ENCODE measurements around the gene FBXO30. TPM values are rescaled to one million over a fixed set of nuclear protein-coding genes. Genes with fewer than 3 reads are reported as not detected.

Gene FBXO30
- total and polyA plus RNA-seq, 4 donors: 0.90 to 15.5 (median 3.5) TPM

GRCh38 chr6:145761584-145761983 is 53.0 kb downstream of the FBXO30 start:
- peaks cover 0 to 7% (median 0%) of the 10 kb centered on the region in 4 donors for H3K4me1 ChIP-seq (ENCODE audit: control insufficient read depth in 4 of 4, insufficient read depth in 4 of 4, low read length in 3 of 4)
- no peaks in the 10 kb centered on the region for H3K36me3 ChIP-seq (ENCODE audit: control insufficient read depth in 4 of 4, insufficient read depth in 3 of 4, low read depth in 1 of 4, low read length in 3 of 4)
- H3K27me3 ChIP-seq (ENCODE audit: control insufficient read depth in 4 of 4, insufficient read depth in 4 of 4, low read length in 3 of 4): no peaks in the 10 kb centered on the region
- no peak overlapping the region for H3K9ac ChIP-seq (ENCODE audit: low read depth in 1 of 2, low read length in 2 of 2)
- no peak overlapping the region for H3K27ac ChIP-seq (ENCODE audit: low read depth in 1 of 2, low read length in 2 of 2)
- H3K4me3 ChIP-seq (ENCODE audit: low read depth in 1 of 3, low read length in 3 of 3): no peak overlapping the region
- DNase-seq (ENCODE audit: low spot score): no peak
- no peaks in the 10 kb centered on the region for H3K9me3 ChIP-seq (ENCODE audit: control insufficient read depth in 4 of 4, low read length in 3 of 4)
- no peak for TF ChIP-seq YY1 (IDR thresholded peaks at IDR 0.05)
- no peak for TF ChIP-seq HNF4G (IDR thresholded peaks at IDR 0.05)
- TF ChIP-seq, protein P1, sequence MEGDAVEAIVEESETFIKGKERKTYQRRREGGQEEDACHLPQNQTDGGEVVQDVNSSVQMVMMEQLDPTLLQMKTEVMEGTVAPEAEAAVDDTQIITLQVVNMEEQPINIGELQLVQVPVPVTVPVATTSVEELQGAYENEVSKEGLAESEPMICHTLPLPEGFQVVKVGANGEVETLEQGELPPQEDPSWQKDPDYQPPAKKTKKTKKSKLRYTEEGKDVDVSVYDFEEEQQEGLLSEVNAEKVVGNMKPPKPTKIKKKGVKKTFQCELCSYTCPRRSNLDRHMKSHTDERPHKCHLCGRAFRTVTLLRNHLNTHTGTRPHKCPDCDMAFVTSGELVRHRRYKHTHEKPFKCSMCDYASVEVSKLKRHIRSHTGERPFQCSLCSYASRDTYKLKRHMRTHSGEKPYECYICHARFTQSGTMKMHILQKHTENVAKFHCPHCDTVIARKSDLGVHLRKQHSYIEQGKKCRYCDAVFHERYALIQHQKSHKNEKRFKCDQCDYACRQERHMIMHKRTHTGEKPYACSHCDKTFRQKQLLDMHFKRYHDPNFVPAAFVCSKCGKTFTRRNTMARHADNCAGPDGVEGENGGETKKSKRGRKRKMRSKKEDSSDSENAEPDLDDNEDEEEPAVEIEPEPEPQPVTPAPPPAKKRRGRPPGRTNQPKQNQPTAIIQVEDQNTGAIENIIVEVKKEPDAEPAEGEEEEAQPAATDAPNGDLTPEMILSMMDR (IDR thresholded peaks at IDR 0.05; ENCODE audit: low read depth, low read length, missing input control): no peak
- no peak for TF ChIP-seq GABPA (IDR thresholded peaks at IDR 0.05 in 1 of 2, conservative IDR thresholded peaks at IDR 0.05 in 1 of 2)
- TF ChIP-seq FOXA2 (IDR thresholded peaks at IDR 0.05): no peak
- no peak for TF ChIP-seq NR2F2 (IDR thresholded peaks at IDR 0.05)
- TF ChIP-seq RAD21 (IDR thresholded peaks at IDR 0.05): no peak

- no peak overlapping the region for H3K9ac ChIP-seq (ENCODE audit: low read depth in 1 of 2, low read length in 2 of 2)
- H3K36me3 ChIP-seq (ENCODE audit: control insufficient read depth in 4 of 4, insufficient read depth in 3 of 4, low read depth in 1 of 4, low read length in 3 of 4): no peaks in the 10 kb centered on the region
- TF ChIP-seq FOXA1 (IDR thresholded peaks at IDR 0.05) (no peak), JUND (IDR thresholded peaks at IDR 0.05) (no peak), EGR1 (IDR thresholded peaks at IDR 0.05; ENCODE audit: low read depth in 2 of 2) (no peak), HNF4A (conservative IDR thresholded peaks at IDR 0.05) (no peak), FOXA2 (IDR thresholded peaks at IDR 0.05) (no peak), RXRA (IDR thresholded peaks at IDR 0.05) (no peak), YY1 (IDR thresholded peaks at IDR 0.05) (no peak), RAD21 (IDR thresholded peaks at IDR 0.05) (no peak), TAF1 (conservative IDR thresholded peaks at IDR 0.05) (no peak), GABPA (IDR thresholded peaks at IDR 0.05 in 1 of 2, conservative IDR thresholded peaks at IDR 0.05 in 1 of 2) (no peak), NR2F2 (IDR thresholded peaks at IDR 0.05) (no peak), ATF3 (IDR thresholded peaks at IDR 0.05) (no peak), MAX (IDR thresholded peaks at IDR 0.05) (no peak), SP1 (IDR thresholded peaks at IDR 0.05) (no peak), HNF4G (IDR thresholded peaks at IDR 0.05) (no peak)
- TF ChIP-seq, protein P2, sequence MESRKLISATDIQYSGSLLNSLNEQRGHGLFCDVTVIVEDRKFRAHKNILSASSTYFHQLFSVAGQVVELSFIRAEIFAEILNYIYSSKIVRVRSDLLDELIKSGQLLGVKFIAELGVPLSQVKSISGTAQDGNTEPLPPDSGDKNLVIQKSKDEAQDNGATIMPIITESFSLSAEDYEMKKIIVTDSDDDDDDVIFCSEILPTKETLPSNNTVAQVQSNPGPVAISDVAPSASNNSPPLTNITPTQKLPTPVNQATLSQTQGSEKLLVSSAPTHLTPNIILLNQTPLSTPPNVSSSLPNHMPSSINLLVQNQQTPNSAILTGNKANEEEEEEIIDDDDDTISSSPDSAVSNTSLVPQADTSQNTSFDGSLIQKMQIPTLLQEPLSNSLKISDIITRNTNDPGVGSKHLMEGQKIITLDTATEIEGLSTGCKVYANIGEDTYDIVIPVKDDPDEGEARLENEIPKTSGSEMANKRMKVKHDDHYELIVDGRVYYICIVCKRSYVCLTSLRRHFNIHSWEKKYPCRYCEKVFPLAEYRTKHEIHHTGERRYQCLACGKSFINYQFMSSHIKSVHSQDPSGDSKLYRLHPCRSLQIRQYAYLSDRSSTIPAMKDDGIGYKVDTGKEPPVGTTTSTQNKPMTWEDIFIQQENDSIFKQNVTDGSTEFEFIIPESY (IDR thresholded peaks at IDR 0.05): no peak
- TF ChIP-seq, protein P1 (IDR thresholded peaks at IDR 0.05; ENCODE audit: low read depth, low read length, missing input control): no peak
- TF ChIP-seq, protein P3, sequence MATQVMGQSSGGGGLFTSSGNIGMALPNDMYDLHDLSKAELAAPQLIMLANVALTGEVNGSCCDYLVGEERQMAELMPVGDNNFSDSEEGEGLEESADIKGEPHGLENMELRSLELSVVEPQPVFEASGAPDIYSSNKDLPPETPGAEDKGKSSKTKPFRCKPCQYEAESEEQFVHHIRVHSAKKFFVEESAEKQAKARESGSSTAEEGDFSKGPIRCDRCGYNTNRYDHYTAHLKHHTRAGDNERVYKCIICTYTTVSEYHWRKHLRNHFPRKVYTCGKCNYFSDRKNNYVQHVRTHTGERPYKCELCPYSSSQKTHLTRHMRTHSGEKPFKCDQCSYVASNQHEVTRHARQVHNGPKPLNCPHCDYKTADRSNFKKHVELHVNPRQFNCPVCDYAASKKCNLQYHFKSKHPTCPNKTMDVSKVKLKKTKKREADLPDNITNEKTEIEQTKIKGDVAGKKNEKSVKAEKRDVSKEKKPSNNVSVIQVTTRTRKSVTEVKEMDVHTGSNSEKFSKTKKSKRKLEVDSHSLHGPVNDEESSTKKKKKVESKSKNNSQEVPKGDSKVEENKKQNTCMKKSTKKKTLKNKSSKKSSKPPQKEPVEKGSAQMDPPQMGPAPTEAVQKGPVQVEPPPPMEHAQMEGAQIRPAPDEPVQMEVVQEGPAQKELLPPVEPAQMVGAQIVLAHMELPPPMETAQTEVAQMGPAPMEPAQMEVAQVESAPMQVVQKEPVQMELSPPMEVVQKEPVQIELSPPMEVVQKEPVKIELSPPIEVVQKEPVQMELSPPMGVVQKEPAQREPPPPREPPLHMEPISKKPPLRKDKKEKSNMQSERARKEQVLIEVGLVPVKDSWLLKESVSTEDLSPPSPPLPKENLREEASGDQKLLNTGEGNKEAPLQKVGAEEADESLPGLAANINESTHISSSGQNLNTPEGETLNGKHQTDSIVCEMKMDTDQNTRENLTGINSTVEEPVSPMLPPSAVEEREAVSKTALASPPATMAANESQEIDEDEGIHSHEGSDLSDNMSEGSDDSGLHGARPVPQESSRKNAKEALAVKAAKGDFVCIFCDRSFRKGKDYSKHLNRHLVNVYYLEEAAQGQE (IDR thresholded peaks at IDR 0.05): no peak
- 93% methylated on average over 4 of the region's 4 CpGs for WGBS
- no peaks in the 10 kb centered on the region for H3K27me3 ChIP-seq (ENCODE audit: control insufficient read depth in 4 of 4, insufficient read depth in 4 of 4, low read length in 3 of 4)
- peaks cover 0 to under 1% (median 0%) of the 10 kb centered on the region in 4 donors for H3K4me1 ChIP-seq (ENCODE audit: control insufficient read depth in 4 of 4, insufficient read depth in 4 of 4, low read length in 3 of 4)
- H3K9me3 ChIP-seq (ENCODE audit: control insufficient read depth in 4 of 4, low read length in 3 of 4): no peaks in the 10 kb centered on the region
- DNase-seq (ENCODE audit: low spot score): no peak
- H3K4me3 ChIP-seq (ENCODE audit: low read depth in 1 of 3, low read length in 3 of 3): no peak overlapping the region
- no peak overlapping the region for H3K27ac ChIP-seq (ENCODE audit: low read depth in 1 of 2, low read length in 2 of 2)
Observed at GRCh38 chr6:145758113-145758512, 56.5 kb downstream of the FBXO30 start.

All from liver (tissue), 9 donors.